ENCODE results near the gene KDM4E. TPM values are rescaled to one million over a fixed set of nuclear protein-coding genes. Genes with fewer than 3 reads are reported as not detected.

Gene KDM4E
- total and polyA plus RNA-seq, 4 donors, result not detected

- H3K9ac ChIP-seq (ENCODE audit: low read depth in 1 of 2, low read length in 2 of 2), result no peak overlapping the region
- no peak for DNase-seq (ENCODE audit: low spot score)
- H3K27ac ChIP-seq (ENCODE audit: low read depth in 1 of 2, low read length in 2 of 2), result no peak overlapping the region
Observed at GRCh38 chr11:95003716-95004115, 21.3 kb upstream of the KDM4E start.

GRCh38 chr11:95005642-95006041 lies 19.4 kb upstream of the KDM4E start:
- Histone ChIP-seq H3K27me3 (ENCODE audit: control insufficient read depth in 4 of 4, insufficient read depth in 4 of 4, low read length in 3 of 4) (peaks cover 0 to 4% (median 0%) of the 10 kb centered on the region in 4 donors), H3K4me1 (ENCODE audit: control insufficient read depth in 4 of 4, insufficient read depth in 4 of 4, low read length in 3 of 4) (no peaks in the 10 kb centered on the region), H3K4me3 (ENCODE audit: low read depth in 1 of 3, low read length in 3 of 3) (no peak overlapping the region), H3K9ac (ENCODE audit: low read depth in 1 of 2, low read length in 2 of 2) (no peak overlapping the region), H3K36me3 (ENCODE audit: control insufficient read depth in 4 of 4, insufficient read depth in 3 of 4, low read depth in 1 of 4, low read length in 3 of 4) (no peaks in the 10 kb centered on the region), H3K9me3 (ENCODE audit: control insufficient read depth in 4 of 4, low read length in 3 of 4) (peaks cover 0 to 8% (median 1%) of the 10 kb centered on the region in 4 donors), H3K27ac (ENCODE audit: low read depth in 1 of 2, low read length in 2 of 2) (no peak overlapping the region)
- DNase-seq (ENCODE audit: low spot score), result no peak
- no peak for TF ChIP-seq ATF3 (IDR thresholded peaks at IDR 0.05)
- no peak for TF ChIP-seq MAX (IDR thresholded peaks at IDR 0.05)
- TF ChIP-seq TAF1 (conservative IDR thresholded peaks at IDR 0.05), result no peak
- TF ChIP-seq YY1 (IDR thresholded peaks at IDR 0.05), result no peak
- no peak for TF ChIP-seq CTCF (IDR thresholded peaks at IDR 0.05; ENCODE audit: low read depth, low read length, missing input control)
- no peak for TF ChIP-seq FOXA1 (IDR thresholded peaks at IDR 0.05)
- WGBS, result 60% methylated on average over 1 of the region's 1 CpG

More at GRCh38 chr11:95003716-95004115, 21.3 kb upstream of the KDM4E start:
- peaks cover 0 to 8% (median 1%) of the 10 kb centered on the region in 4 donors for H3K9me3 ChIP-seq (ENCODE audit: control insufficient read depth in 4 of 4, low read length in 3 of 4)
- no peaks in the 10 kb centered on the region for H3K36me3 ChIP-seq (ENCODE audit: control insufficient read depth in 4 of 4, insufficient read depth in 3 of 4, low read depth in 1 of 4, low read length in 3 of 4)
- no peaks in the 10 kb centered on the region for H3K27me3 ChIP-seq (ENCODE audit: control insufficient read depth in 4 of 4, insufficient read depth in 4 of 4, low read length in 3 of 4)
- H3K4me1 ChIP-seq (ENCODE audit: control insufficient read depth in 4 of 4, insufficient read depth in 4 of 4, low read length in 3 of 4), result no peaks in the 10 kb centered on the region
- H3K4me3 ChIP-seq (ENCODE audit: low read depth in 1 of 3, low read length in 3 of 3), result no peak overlapping the region
- no peak for TF ChIP-seq ZBTB33 (IDR thresholded peaks at IDR 0.05)

- no peak for DNase-seq (ENCODE audit: low spot score)
- Histone ChIP-seq H3K9me3 (ENCODE audit: control insufficient read depth in 4 of 4, low read length in 3 of 4) (peaks cover 0 to 8% (median 1%) of the 10 kb centered on the region in 4 donors), H3K27me3 (ENCODE audit: control insufficient read depth in 4 of 4, insufficient read depth in 4 of 4, low read length in 3 of 4) (peaks cover 0 to 6% (median 2%) of the 10 kb centered on the region in 4 donors), H3K36me3 (ENCODE audit: control insufficient read depth in 4 of 4, insufficient read depth in 3 of 4, low read depth in 1 of 4, low read length in 3 of 4) (no peaks in the 10 kb centered on the region), H3K4me3 (ENCODE audit: low read depth in 1 of 3, low read length in 3 of 3) (no peak overlapping the region), H3K9ac (ENCODE audit: low read depth in 1 of 2, low read length in 2 of 2) (no peak overlapping the region), H3K27ac (ENCODE audit: low read depth in 1 of 2, low read length in 2 of 2) (no peak overlapping the region), H3K4me1 (ENCODE audit: control insufficient read depth in 4 of 4, insufficient read depth in 4 of 4, low read length in 3 of 4) (no peaks in the 10 kb centered on the region)
- TF ChIP-seq FOXA1 (IDR thresholded peaks at IDR 0.05) (no peak), JUND (IDR thresholded peaks at IDR 0.05) (no peak), SP1 (IDR thresholded peaks at IDR 0.05) (no peak), RXRA (IDR thresholded peaks at IDR 0.05) (no peak)
Observed at GRCh38 chr11:95011376-95011775, 13.7 kb upstream of the KDM4E start.
